Thoracic aorta (tissue), 2 donors: ENCODE measurements around the gene SEPHS1. TPM values are rescaled to one million over a fixed set of nuclear protein-coding genes. Genes with fewer than 3 reads are reported as not detected.
"Not testable (repeated sequence)": the region's sequence is repeated elsewhere in the genome, so short reads cannot be mapped to it uniquely, and the experiment has no call there.

Experiments used
- ATAC-seq: fragments of 150-250 bp; one replicate; pipeline ENCODE4 v1.8.0; 2017; ENCODE audit warnings: low read depth; ENCODE audit not compliant: insufficient number of reproducible peaks, low FRiP score
- DNase-seq: peaks from one replicate; pipeline ENCODE4 v3.0.0-alpha.2; 2020; ENCODE audit warnings: low spot score
- H3K27ac ChIP-seq, 2 donors: fragments of 200-600 bp; sonication (generic); 1 replicate in 1 of 2; 2 replicates in 1 of 2; pipeline ENCODE4 v1.5.1; 2016; ENCODE audit warnings: mild to moderate bottlenecking in 2 of 2, moderate library complexity in 2 of 2
- H3K27me3 ChIP-seq: fragments of 200-600 bp; sonication (generic); replicated peaks from 2 replicates; pipeline ENCODE4 v1.6.0; 2016; ENCODE audit warnings: mild to moderate bottlenecking; ENCODE audit not compliant: insufficient read depth
- H3K36me3 ChIP-seq: fragments of 200-600 bp; sonication (generic); one replicate; pipeline ENCODE4 v1.5.1; 2016
- H3K4me1 ChIP-seq, 2 donors: fragments of 200-600 bp; sonication (generic); 1 replicate in 1 of 2; 2 replicates in 1 of 2; pipeline versions ENCODE4 v1.5.1 to v1.6.0; 2016; ENCODE audit warnings: low read depth in 2 of 2, mild to moderate bottlenecking in 1 of 2; ENCODE audit not compliant: control insufficient read depth in 1 of 2
- H3K4me3 ChIP-seq: fragments of 200-600 bp; sonication (generic); 2 replicates; pipeline ENCODE4 v1.5.1; 2016; ENCODE audit warnings: mild to moderate bottlenecking
- H3K9me3 ChIP-seq: fragments of 200-600 bp; sonication (generic); 2 replicates; pipeline ENCODE4 v1.5.1; 2016
- total RNA-seq, 2 donors: library from RNA; depleted of rRNA; stranded (reverse); fragments of >200 nt; gene quantifications; one replicate each; pipeline versions ENCODE4 v1.1.0 to v1.2.3, GENCODE V29; 2016
- TF ChIP-seq, protein P1 (sequence below): fragments of 200-600 bp; sonication (generic); IDR thresholded peaks from one replicate; pipeline ENCODE4 v1.5.1; 2019; ENCODE audit warnings: antibody characterized with exemption

The SEPHS1 gene
- total RNA-seq, 2 donors from 2014 or later: 24.8 to 68.6 TPM

GRCh38 chr10:13335881-13336280 lies 12.2 kb downstream of the SEPHS1 start:
- no peaks in the 10 kb centered on the region for H3K27me3 ChIP-seq
- H3K27ac ChIP-seq: no peak overlapping the region
- no peaks in the 10 kb centered on the region for H3K4me1 ChIP-seq
- ATAC-seq (no peak), DNase-seq (no peak)
- no peaks in the 10 kb centered on the region for H3K9me3 ChIP-seq
- no peak overlapping the region for H3K4me3 ChIP-seq
- TF ChIP-seq, protein P1, sequence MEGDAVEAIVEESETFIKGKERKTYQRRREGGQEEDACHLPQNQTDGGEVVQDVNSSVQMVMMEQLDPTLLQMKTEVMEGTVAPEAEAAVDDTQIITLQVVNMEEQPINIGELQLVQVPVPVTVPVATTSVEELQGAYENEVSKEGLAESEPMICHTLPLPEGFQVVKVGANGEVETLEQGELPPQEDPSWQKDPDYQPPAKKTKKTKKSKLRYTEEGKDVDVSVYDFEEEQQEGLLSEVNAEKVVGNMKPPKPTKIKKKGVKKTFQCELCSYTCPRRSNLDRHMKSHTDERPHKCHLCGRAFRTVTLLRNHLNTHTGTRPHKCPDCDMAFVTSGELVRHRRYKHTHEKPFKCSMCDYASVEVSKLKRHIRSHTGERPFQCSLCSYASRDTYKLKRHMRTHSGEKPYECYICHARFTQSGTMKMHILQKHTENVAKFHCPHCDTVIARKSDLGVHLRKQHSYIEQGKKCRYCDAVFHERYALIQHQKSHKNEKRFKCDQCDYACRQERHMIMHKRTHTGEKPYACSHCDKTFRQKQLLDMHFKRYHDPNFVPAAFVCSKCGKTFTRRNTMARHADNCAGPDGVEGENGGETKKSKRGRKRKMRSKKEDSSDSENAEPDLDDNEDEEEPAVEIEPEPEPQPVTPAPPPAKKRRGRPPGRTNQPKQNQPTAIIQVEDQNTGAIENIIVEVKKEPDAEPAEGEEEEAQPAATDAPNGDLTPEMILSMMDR: no peak
- H3K36me3 ChIP-seq: peaks cover 23% of the 10 kb centered on the region

DNA sequence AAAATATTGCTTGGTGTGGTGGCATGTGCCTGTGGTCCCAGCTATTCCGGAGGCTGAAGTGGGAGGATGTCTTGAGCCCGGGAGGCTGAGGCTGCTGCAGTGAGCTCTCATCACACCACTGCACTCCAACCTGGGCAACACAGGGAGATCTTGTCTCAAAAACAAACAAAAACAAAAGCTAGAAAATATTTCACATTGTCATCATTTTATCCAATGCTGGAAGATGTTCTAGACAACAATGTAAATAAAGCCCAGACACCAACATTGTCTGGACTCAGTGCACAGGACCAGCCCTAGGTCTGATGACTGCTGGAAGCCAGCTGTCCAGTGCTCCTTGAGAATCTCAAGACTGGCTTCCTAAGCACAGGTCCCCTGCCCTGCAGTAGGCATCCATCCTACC lies 13.5 kb downstream of the SEPHS1 start:
- H3K36me3 ChIP-seq: peaks cover 27% of the 10 kb centered on the region
- ATAC-seq (no peak), DNase-seq (no peak)
- H3K27ac ChIP-seq: no peak overlapping the region
- TF ChIP-seq, protein P1: no peak
- no peaks in the 10 kb centered on the region for H3K27me3 ChIP-seq
- H3K9me3 ChIP-seq: no peaks in the 10 kb centered on the region
- no peaks in the 10 kb centered on the region for H3K4me1 ChIP-seq
- H3K4me3 ChIP-seq: no peak overlapping the region

- TF ChIP-seq, protein P1: no peak
- Histone ChIP-seq H3K27me3 (no peaks in the 10 kb centered on the region), H3K4me3 (no peak overlapping the region), H3K4me1 (no peaks in the 10 kb centered on the region), H3K27ac (no peak overlapping the region), H3K36me3 (peaks cover 46% of the 10 kb centered on the region), H3K9me3 (no peaks in the 10 kb centered on the region)
- no peak for DNase-seq
- ATAC-seq: no peak
These were observed 16.4 kb downstream of the SEPHS1 start for GRCh38 chr10:13331646-13332045.

DNA sequence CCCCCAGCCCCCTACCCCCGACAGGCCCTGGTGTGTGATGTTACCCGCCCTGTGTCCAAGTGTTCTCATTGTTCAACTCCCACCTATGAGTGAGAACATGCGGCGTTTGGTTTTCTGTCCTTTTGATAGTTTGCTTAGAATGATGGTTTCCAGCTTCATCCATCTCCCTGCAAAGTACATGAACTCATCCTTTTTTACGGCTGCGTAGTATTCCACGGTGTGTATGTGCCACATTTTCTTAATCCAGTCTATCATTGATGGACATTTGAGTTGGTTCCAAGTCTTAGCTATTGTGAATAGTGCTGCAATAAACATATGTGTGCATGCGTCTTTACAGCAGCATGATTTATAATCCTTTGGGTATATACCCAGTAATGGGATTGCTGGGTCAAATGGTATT lies 17.1 kb downstream of the SEPHS1 start:
- ATAC-seq, H3K4me1 ChIP-seq, H3K27me3 ChIP-seq, DNase-seq, H3K4me3 ChIP-seq, H3K9me3 ChIP-seq, H3K27ac ChIP-seq: not testable (repeated sequence)
- H3K36me3 ChIP-seq: peaks cover 48% of the 10 kb centered on the region

DNA sequence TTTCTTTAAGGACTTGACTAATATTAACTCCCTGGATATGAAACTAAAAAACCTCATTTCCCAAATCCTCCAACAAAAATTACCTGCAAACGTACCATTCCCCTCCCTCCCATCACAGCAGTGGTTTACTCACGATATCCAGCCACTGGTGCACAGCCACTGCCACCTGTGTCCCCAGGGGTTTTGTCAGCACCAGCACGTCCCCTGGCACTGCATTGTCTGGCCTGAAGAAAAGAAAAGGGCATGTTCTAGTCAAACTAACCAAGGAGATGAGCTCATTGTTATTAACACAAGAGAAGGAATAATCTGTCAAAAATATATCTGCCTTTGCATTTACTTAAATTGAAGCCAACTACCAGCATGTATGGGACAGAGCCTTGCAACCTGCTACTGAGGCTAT lies 18.5 kb downstream of the SEPHS1 start:
- no peak for ATAC-seq
- H3K4me3 ChIP-seq: no peak overlapping the region
- H3K4me1 ChIP-seq: no peaks in the 10 kb centered on the region
- no peak overlapping the region for H3K27ac ChIP-seq
- no peaks in the 10 kb centered on the region for H3K9me3 ChIP-seq
- DNase-seq: no peak
- TF ChIP-seq, protein P1: no peak
- peaks cover 43% of the 10 kb centered on the region for H3K36me3 ChIP-seq
- H3K27me3 ChIP-seq: no peaks in the 10 kb centered on the region

DNA sequence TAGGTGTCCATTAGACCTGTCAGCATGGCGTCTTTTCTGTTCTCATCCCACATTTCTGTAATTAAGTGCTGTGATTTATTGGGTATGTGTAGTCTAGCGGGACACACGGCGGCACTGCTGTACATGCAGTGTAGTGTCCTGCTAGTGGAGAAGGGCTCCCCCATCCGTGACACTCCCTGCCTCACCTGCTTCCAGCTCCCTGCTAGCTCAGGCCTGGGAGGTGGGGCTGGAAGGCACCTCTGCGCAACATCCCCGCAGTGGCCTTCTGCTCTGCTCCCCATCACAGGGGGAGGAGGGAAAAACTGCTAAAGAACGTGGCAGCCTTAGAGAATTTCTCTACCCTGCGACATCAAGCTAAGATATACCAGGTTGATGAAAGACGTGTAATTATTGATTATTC lies 19.5 kb downstream of the SEPHS1 start:
- Histone ChIP-seq H3K27me3 (no peaks in the 10 kb centered on the region), H3K27ac (no peak overlapping the region), H3K36me3 (peaks cover 44% of the 10 kb centered on the region), H3K4me3 (no peak overlapping the region), H3K9me3 (no peaks in the 10 kb centered on the region), H3K4me1 (no peaks in the 10 kb centered on the region)
- ATAC-seq (no peak), DNase-seq (no peak)
- TF ChIP-seq, protein P1: no peak
